Hippocampal formation (tissue), 2 donors: Measurements from ENCODE around the gene TMEM63C.
"Not testable (repeated sequence)": the region's sequence is repeated elsewhere in the genome, so short reads cannot be mapped to it uniquely, and the experiment has no call there.

Experiments used
- DNase-seq, 2 donors: peaks; one replicate each; lab custom pipeline; 2025; lab: John Stamatoyannopoulos, UW

Gene TMEM63C

GRCh38 chr14:77154421-77154820 is 27.2 kb upstream of the TMEM63C start:
- DNase-seq, result peak in 1 of 2 donors; percentile 18

- no peak for DNase-seq
Observed at GRCh38 chr14:77155083-77155482, 26.5 kb upstream of the TMEM63C start.

- no peak for DNase-seq
Observed at GRCh38 chr14:77157740-77158139, 23.9 kb upstream of the TMEM63C start.

- DNase-seq, result peak; percentile 75 to 77
Observed at GRCh38 chr14:77158175-77158881, 23.3 kb upstream of the TMEM63C start.

- no peak for DNase-seq
Observed at GRCh38 chr14:77158882-77159255, 22.7 kb upstream of the TMEM63C start.

- no peak for DNase-seq
Observed at GRCh38 chr14:77161011-77161410, 20.6 kb upstream of the TMEM63C start.

GRCh38 chr14:77170045-77170444 is 11.6 kb upstream of the TMEM63C start:
- DNase-seq, result no peak

- DNase-seq, result no peak
Observed at GRCh38 chr14:77172916-77173315, 8.7 kb upstream of the TMEM63C start.

- not testable (repeated sequence) for DNase-seq
Observed at GRCh38 chr14:77173911-77174617, 7.5 kb upstream of the TMEM63C start.

GRCh38 chr14:77175843-77176242 is 5.8 kb upstream of the TMEM63C start:
- DNase-seq, result no peak

GRCh38 chr14:77177702-77178101 is 3.9 kb upstream of the TMEM63C start:
- no peak for DNase-seq

- DNase-seq, result no peak
Observed at GRCh38 chr14:77178656-77179055, 2.9 kb upstream of the TMEM63C start.

- DNase-seq, result no peak
Observed at GRCh38 chr14:77180726-77181602, 634 bp upstream of the TMEM63C start.

GRCh38 chr14:77183896-77184295 is 2.3 kb downstream of the TMEM63C start:
- no peak for DNase-seq

GRCh38 chr14:77184396-77185092 is 2.9 kb downstream of the TMEM63C start:
- no peak for DNase-seq

- no peak for DNase-seq
Observed at GRCh38 chr14:77185093-77185465, 3.5 kb downstream of the TMEM63C start.

GRCh38 chr14:77186911-77187648 is 5.5 kb downstream of the TMEM63C start:
- no peak for DNase-seq

- DNase-seq, result no peak
Observed at GRCh38 chr14:77187649-77188012, 6.0 kb downstream of the TMEM63C start.

GRCh38 chr14:77189479-77189878 is 7.9 kb downstream of the TMEM63C start:
- DNase-seq, result no peak

GRCh38 chr14:77190977-77191376 is 9.4 kb downstream of the TMEM63C start:
- no peak for DNase-seq

- no peak for DNase-seq
Observed at GRCh38 chr14:77194706-77195105, 13.1 kb downstream of the TMEM63C start.
